SU-DHL-6 (cell line): ENCODE measurements around the gene CTCFL.

Experiments
- H2AFZ ChIP-seq: fragments of 200-600 bp; sonication (generic); 2 replicates; pipeline ENCODE4 v1.6.1; 2014; ENCODE audit warnings: low read depth, mild to moderate bottlenecking, moderate library complexity, mixed read lengths, antibody characterized with exemption, low read length; ENCODE audit not compliant: severe bottlenecking
- H3F3A ChIP-seq: fragments of 200-600 bp; shearing (Covaris generic); 2 replicates; pipeline ENCODE4 v1.6.0; 2016; ENCODE audit warnings: antibody characterized with exemption, mild to moderate bottlenecking; ENCODE audit not compliant: insufficient read depth
- H3K27ac ChIP-seq: fragments of 200-600 bp; sonication (generic); 2 replicates; pipeline ENCODE4 v1.5.1; 2016; ENCODE audit warnings: low read depth, mild to moderate bottlenecking, low read length, moderate library complexity, mixed read lengths
- H3K27me3 ChIP-seq: fragments of 200-600 bp; sonication (generic), shearing (Covaris generic); 2 replicates; pipeline ENCODE4 v1.6.0; 2014; ENCODE audit warnings: mild to moderate bottlenecking, low read length
- H3K36me3 ChIP-seq: fragments of 200-600 bp; sonication (generic); 2 replicates; pipeline ENCODE4 v1.6.1; 2014; ENCODE audit warnings: mild to moderate bottlenecking, low read length, mixed read lengths
- H3K4me2 ChIP-seq: fragments of 300-600, 200-600 bp; shearing (Covaris generic), sonication (generic); 2 replicates; pipeline ENCODE4 v1.6.0; 2014; ENCODE audit warnings: low read length, low read depth, mild to moderate bottlenecking; ENCODE audit not compliant: poor library complexity, severe bottlenecking
- H3K4me3 ChIP-seq: fragments of 200-600 bp; sonication (generic); 2 replicates; pipeline ENCODE4 v1.5.1; 2014; ENCODE audit warnings: antibody characterized with exemption, low read length, mild to moderate bottlenecking, mixed read lengths; ENCODE audit not compliant: insufficient read depth, poor library complexity, severe bottlenecking
- H3K79me2 ChIP-seq: fragments of 200-600 bp; sonication (generic); 2 replicates; pipeline ENCODE4 v1.6.1; 2014; ENCODE audit warnings: mild to moderate bottlenecking, low read length, moderate library complexity; ENCODE audit not compliant: insufficient read depth
- H3K9ac ChIP-seq: fragments of 200-600 bp; sonication (generic); 2 replicates; pipeline ENCODE4 v1.7.0; 2014; ENCODE audit warnings: mild to moderate bottlenecking, low read length
- H3K9me2 ChIP-seq: fragments of 200-600 bp; sonication (generic); replicated peaks from 2 replicates; pipeline ENCODE4 v1.6.1; 2014; ENCODE audit warnings: low read length; ENCODE audit not compliant: insufficient read depth
- H3K9me3 ChIP-seq: fragments of 200-600 bp; sonication (generic); 2 replicates; pipeline ENCODE4 v1.6.1; 2014; ENCODE audit warnings: low read length, mixed read lengths; ENCODE audit not compliant: insufficient read depth
- H4K20me1 ChIP-seq: fragments of 200-600 bp; sonication (generic); 2 replicates; pipeline ENCODE4 v1.6.1; 2014; ENCODE audit warnings: low read depth, mild to moderate bottlenecking, antibody characterized with exemption, low read length, moderate library complexity, mixed read lengths
- EZH2phosphoT487 ChIP-seq: fragments of 200-600 bp; sonication (generic), shearing (Covaris generic); conservative IDR thresholded peaks from 2 replicates; pipeline ENCODE4 v1.6.1; 2018; ENCODE audit warnings: mild to moderate bottlenecking, antibody characterized with exemption, low read length, moderate library complexity, mixed read lengths
- TF ChIP-seq, protein P1 (sequence below): fragments of 200-600 bp; sonication (generic); IDR thresholded peaks from one replicate; pipeline ENCODE4 v1.5.1; 2017; ENCODE audit warnings: antibody characterized with exemption, mild to moderate bottlenecking, low read length, moderate library complexity; ENCODE audit not compliant: insufficient read depth, poor library complexity, severe bottlenecking

Gene CTCFL

DNA sequence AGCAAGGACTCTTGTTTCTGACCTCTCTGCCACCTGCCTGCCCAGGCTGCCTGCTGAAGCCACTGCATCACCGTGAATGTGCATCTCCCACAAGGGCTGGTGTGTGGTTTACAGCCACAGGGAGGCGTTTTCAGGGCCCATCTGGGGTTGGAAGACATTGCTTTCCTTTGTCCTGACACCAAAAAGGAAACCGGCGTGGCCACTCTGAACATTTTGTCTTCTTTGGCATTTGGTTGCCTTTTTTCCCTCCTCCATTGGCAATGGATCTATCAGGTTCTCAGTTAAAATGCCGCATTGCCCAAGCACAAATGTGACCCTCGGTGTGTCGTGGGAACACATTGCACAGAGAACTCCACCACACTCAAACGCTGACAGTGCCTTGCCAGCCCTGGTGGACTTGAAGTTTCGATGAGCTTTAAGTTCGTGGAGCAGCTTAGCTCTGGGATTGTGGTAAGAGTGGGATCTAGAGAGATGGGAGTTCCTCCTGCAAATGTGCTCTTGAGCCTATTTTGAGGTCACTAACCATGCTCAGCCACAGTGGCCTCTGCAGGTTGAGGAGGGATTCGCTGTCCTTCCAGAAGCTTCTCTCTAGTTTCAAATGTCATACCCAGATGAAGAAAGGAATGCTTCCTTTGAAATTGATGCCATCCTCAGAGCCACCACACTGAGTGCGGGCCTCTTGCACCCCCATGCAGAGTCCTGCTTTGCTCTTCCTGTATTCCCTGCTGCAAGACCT lies 21.2 kb upstream of the CTCFL start:
- H3K9ac ChIP-seq, result no peak overlapping the region

DNA sequence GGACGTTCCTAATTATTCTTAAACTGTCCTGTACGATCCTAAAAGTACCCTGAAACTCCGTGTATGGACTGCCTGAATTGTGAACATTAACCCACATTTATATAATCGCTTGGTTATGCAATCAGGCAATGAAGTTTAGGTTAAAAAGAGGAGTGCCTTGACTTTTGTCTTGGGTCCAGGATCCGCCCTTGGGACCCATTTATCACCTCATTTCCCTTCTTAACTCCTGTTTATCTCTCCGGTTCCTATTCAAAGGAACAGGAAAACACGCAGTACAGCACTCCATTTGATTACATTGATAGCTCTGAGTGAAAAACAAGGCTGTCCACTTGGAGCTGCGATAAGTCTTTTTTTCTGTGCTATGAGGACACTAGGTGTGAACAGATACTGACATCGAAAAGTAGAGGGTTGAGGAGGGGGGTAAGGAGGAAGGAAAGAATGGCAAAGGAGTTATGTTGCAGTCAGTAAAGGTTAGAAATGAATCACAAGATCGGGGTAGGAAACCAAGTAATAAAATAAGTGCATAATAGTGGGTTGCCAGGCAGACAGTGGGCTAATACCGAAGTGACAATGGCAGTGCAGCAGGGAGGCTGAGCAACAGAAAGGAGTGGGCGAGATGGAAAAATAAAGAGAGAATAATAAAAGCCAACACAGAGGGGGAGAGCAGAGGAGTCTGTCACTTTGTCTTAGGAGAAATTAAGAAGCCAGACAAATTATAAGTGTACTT lies 20.1 kb upstream of the CTCFL start:
- H3K9me2 ChIP-seq, result no peaks in the 10 kb centered on the region
- no peak overlapping the region for H3K9ac ChIP-seq
- H3K36me3 ChIP-seq, result no peaks in the 10 kb centered on the region
- no peak overlapping the region for H2AFZ ChIP-seq
- H3K27ac ChIP-seq, result no peak overlapping the region
- H4K20me1 ChIP-seq, result no peaks in the 10 kb centered on the region
- no peak overlapping the region for H3K4me3 ChIP-seq
- no peak for TF ChIP-seq EZH2phosphoT487
- TF ChIP-seq, protein P1, sequence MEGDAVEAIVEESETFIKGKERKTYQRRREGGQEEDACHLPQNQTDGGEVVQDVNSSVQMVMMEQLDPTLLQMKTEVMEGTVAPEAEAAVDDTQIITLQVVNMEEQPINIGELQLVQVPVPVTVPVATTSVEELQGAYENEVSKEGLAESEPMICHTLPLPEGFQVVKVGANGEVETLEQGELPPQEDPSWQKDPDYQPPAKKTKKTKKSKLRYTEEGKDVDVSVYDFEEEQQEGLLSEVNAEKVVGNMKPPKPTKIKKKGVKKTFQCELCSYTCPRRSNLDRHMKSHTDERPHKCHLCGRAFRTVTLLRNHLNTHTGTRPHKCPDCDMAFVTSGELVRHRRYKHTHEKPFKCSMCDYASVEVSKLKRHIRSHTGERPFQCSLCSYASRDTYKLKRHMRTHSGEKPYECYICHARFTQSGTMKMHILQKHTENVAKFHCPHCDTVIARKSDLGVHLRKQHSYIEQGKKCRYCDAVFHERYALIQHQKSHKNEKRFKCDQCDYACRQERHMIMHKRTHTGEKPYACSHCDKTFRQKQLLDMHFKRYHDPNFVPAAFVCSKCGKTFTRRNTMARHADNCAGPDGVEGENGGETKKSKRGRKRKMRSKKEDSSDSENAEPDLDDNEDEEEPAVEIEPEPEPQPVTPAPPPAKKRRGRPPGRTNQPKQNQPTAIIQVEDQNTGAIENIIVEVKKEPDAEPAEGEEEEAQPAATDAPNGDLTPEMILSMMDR, result no peak
- no peaks in the 10 kb centered on the region for H3K27me3 ChIP-seq
- H3F3A ChIP-seq, result no peaks in the 10 kb centered on the region
- H3K79me2 ChIP-seq, result no peaks in the 10 kb centered on the region
- no peaks in the 10 kb centered on the region for H3K9me3 ChIP-seq
- H3K4me2 ChIP-seq, result no peak overlapping the region

More for the DNA sequence above, 21.2 kb upstream of the CTCFL start:
- Histone ChIP-seq H3K27ac (no peak overlapping the region), H3K27me3 (no peaks in the 10 kb centered on the region), H3K36me3 (no peaks in the 10 kb centered on the region), H3K9me2 (no peaks in the 10 kb centered on the region), H2AFZ (no peak overlapping the region), H4K20me1 (no peaks in the 10 kb centered on the region), H3K9me3 (no peaks in the 10 kb centered on the region), H3K4me2 (no peak overlapping the region), H3K79me2 (no peaks in the 10 kb centered on the region), H3K4me3 (no peak overlapping the region), H3F3A (no peaks in the 10 kb centered on the region)
- TF ChIP-seq, protein P1, result no peak
- no peak for TF ChIP-seq EZH2phosphoT487

DNA sequence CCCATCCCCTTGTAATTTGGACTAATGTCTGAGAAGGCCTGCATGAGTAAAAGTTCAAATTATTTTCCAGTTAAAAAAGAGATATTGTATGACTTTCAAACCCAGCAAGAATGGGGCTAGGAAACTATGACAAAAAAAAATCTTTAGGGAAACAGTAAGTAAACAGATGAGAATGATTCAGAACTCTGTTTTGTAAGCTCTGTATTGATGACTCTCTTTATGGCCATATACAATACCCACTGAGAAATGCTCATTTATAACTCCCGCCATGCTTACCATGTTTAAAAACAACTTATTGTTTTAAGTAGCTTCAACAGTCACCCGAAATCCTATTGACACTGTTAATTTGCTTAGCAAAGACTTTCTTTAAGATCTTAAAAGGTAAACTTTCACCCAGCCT lies 18.8 kb upstream of the CTCFL start:
- Histone ChIP-seq H3F3A (no peaks in the 10 kb centered on the region), H3K9me2 (no peaks in the 10 kb centered on the region), H3K4me2 (no peak overlapping the region), H2AFZ (no peak overlapping the region), H3K4me3 (no peak overlapping the region), H3K9me3 (no peaks in the 10 kb centered on the region), H3K36me3 (no peaks in the 10 kb centered on the region), H3K9ac (no peak overlapping the region), H4K20me1 (no peaks in the 10 kb centered on the region), H3K79me2 (no peaks in the 10 kb centered on the region), H3K27ac (no peak overlapping the region), H3K27me3 (no peaks in the 10 kb centered on the region)
- TF ChIP-seq, protein P1, result no peak
- TF ChIP-seq EZH2phosphoT487, result no peak
